ENCODE data around the gene PHF8.

PHF8 gene

DNA sequence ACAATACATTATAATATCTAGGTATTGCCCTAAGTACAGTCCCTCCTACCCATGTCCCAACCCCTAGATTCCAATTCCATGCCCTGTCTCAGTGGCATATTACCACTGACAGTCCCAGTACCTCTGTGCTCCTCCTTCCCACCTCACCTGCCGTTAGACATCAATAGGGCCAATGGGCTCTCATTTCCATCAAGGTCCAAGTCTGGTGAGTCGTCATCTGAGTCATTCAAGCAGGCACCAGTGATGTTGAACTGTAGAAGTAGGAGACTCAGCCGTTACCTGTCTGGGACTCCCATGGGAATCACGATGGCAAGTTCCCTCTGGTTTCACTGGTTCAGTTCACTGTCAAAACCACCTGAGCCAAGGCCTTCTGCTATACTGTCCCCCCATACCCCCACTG lies 51.7 kb downstream of the PHF8 start:
- no peak overlapping the region for H3K4me3 ChIP-seq (ENCODE audit: low read depth, low read length)
- no peak for DNase-seq (ENCODE audit: low read depth)
- TF ChIP-seq, protein P1, sequence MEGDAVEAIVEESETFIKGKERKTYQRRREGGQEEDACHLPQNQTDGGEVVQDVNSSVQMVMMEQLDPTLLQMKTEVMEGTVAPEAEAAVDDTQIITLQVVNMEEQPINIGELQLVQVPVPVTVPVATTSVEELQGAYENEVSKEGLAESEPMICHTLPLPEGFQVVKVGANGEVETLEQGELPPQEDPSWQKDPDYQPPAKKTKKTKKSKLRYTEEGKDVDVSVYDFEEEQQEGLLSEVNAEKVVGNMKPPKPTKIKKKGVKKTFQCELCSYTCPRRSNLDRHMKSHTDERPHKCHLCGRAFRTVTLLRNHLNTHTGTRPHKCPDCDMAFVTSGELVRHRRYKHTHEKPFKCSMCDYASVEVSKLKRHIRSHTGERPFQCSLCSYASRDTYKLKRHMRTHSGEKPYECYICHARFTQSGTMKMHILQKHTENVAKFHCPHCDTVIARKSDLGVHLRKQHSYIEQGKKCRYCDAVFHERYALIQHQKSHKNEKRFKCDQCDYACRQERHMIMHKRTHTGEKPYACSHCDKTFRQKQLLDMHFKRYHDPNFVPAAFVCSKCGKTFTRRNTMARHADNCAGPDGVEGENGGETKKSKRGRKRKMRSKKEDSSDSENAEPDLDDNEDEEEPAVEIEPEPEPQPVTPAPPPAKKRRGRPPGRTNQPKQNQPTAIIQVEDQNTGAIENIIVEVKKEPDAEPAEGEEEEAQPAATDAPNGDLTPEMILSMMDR (IDR thresholded peaks at IDR 0.05; ENCODE audit: control insufficient read depth, extremely low read depth, insufficient read depth) = no peak

DNA sequence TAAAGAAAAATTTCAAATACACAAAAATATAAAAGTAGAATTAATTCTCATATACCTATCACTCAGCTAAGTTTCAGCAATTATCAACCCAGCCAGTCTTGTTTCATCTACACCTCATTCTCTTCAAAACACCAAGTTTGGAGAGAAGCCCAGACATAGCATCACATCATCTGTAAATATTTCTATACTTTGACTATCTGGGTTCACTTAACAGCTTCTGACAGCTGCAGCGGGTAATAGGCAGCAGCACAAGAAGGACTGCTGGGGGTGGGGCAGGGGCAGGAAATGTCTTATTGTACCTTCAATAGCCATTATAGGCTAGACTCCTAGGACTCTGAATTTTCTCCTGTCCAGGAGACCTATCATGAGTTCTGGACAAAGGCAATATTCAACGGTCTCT lies 54.1 kb downstream of the PHF8 start:
- TF ChIP-seq, protein P1 (IDR thresholded peaks at IDR 0.05; ENCODE audit: control insufficient read depth, extremely low read depth, insufficient read depth) = no peak
- H3K4me3 ChIP-seq (ENCODE audit: low read depth, low read length) = no peak overlapping the region
- no peak for DNase-seq (ENCODE audit: low read depth)

DNA sequence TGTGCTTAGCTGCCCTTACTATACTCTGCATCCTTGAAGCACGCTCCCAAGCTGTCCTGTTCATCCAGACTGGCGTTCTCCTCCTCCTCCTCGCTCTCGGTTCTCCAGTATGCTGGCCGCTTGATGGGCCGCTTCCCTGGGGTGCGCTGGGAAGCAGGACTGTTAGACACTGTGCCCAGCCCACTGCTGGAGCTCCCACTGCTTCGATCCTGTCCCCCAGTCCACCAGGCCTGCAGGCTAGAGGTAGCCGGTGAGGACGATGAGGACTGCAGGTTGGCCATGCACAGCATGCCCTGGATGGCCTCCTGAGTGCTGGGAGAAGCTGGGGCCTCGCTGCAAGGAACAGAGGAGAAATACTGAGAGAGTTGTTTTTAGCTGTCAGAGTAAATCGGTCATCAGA lies 59.4 kb downstream of the PHF8 start:
- DNase-seq (ENCODE audit: low read depth) = no peak
- H3K4me3 ChIP-seq (ENCODE audit: low read depth, low read length) = no peak overlapping the region
- TF ChIP-seq, protein P1 (IDR thresholded peaks at IDR 0.05; ENCODE audit: control insufficient read depth, extremely low read depth, insufficient read depth) = no peak

DNA sequence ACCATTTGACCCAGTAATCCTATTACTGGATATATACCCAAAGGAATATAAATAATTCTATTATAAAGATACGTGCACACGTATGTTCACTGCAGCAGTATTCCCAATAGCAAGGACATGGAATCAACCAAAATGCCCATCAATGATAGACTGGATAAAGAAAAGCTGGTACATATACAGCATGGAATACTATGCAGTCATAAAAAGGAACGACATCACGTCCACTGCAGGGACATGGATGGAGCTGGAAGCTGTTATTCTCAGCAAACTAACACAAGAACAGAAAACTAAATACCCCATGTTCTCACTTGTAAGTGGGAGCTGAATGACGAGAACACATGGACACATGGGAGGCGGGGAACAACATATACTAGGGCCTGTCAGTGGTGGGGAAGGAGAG lies 69.7 kb downstream of the PHF8 start:
- TF ChIP-seq, protein P1 (IDR thresholded peaks at IDR 0.05; ENCODE audit: control insufficient read depth, extremely low read depth, insufficient read depth) = no peak
- no peak overlapping the region for H3K4me3 ChIP-seq (ENCODE audit: low read depth, low read length)
- no peak for DNase-seq (ENCODE audit: low read depth)

DNA sequence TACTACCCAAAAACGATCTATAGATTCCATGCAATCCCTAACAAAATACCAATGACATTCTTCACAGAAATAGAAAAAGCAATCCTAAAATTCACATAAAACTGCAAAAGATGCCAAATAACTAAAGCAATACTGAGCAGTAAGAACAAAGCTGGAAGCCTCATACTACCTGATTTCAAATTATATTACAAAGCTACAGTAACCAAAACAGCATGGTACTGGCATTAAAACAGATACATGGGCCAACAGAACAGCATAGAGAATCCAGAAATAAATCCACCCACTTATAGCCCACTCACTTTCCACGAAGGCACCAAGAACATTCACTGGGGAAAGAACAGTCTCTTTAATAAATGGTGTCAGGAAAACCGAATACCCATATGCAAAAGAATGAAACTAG lies 74.7 kb downstream of the PHF8 start:
- DNase-seq (ENCODE audit: low read depth) = no peak
- no peak overlapping the region for H3K4me3 ChIP-seq (ENCODE audit: low read depth, low read length)
- TF ChIP-seq, protein P1 (IDR thresholded peaks at IDR 0.05; ENCODE audit: control insufficient read depth, extremely low read depth, insufficient read depth) = no peak

DNA sequence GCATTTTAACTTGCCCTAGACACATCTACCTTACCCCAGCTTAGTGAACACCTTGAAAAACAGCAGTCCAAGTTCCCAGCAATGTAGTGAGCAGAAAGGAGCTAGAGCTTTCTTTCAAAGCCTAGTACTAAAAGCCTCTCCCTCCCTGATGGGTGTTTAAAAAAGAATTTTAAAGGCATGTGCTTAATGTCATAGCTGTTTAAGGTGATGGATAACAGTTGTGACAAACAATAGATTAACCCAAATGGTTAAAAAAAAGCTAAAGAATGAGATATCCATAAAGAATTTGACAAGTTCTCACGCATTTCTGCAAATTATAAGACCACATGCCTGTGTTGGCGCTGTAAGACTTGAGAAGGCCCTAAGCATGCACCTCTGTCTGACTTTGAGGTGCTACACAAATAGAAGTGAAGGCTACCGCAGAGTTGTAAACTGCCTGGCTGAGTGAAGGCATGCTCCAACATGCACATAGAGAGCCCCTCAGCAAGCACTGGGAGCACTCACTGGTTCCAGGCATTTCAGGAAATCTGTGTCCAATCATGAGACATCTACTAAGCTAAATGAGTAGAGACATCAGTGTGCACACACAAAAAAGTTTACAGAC lies 94.0 kb downstream of the PHF8 start:
- TF ChIP-seq, protein P1 (IDR thresholded peaks at IDR 0.05; ENCODE audit: control insufficient read depth, extremely low read depth, insufficient read depth) = no peak
- DNase-seq (ENCODE audit: low read depth) = no peak

DNA sequence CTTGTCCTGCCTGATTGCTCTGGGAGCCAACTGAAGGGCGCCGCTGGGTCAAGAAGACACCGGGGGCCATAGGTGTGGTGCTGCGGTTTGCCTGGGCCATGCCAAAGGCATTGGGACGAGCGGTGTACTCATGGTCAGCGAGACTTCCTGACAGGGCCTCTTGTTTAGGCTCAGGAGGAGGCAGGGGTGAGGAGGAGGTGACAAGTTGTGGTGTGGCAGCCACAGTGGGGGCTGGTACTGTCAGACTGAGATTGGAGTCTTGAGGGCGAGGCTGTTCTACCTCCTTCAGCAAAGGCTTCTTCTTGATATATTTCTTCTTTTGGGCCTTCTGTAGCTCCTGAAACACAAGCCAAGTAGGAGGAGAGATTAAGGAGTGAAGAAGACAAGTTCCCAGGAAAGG lies 104.1 kb downstream of the PHF8 start:
- no peak for DNase-seq (ENCODE audit: low read depth)
- H3K4me3 ChIP-seq (ENCODE audit: low read depth, low read length) = no peak overlapping the region
- TF ChIP-seq, protein P1 (IDR thresholded peaks at IDR 0.05; ENCODE audit: control insufficient read depth, extremely low read depth, insufficient read depth) = no peak

More for the DNA sequence above, 94.0 kb downstream of the PHF8 start:
- H3K4me3 ChIP-seq (ENCODE audit: low read depth, low read length) = no peak overlapping the region

Data from LNCaP clone FGC (cell line).